A549 (cell line): ENCODE data around the gene NHERF1. TPM values are rescaled to one million over a fixed set of nuclear protein-coding genes. Genes with fewer than 3 reads are reported as not detected.

ENCODE experiments used
- ATAC-seq, 2 experiments: fragments of 200-7000 bp in 1 of 2; fragments of >200 bp in 1 of 2; cut with Nextera tagmentation in 1 of 2; cut with Tn5 transposase in 1 of 2; 3 replicates each; pipeline versions ENCODE4 v1.8.0 to v1.9.1; 2018 to 2020; ENCODE audit warnings: mild to moderate bottlenecking in 1 of 2, moderate library complexity in 1 of 2
- CTCF ChIA-PET: fragments of 300-600 bp; sonication (Branson Sonifier 250); formaldehyde crosslinking; extraction: SDS; loops from one replicate; lab custom pipeline; 2021; ENCODE audit warnings: antibody characterized with exemption, inconsistent platforms; lab: Yijun Ruan, JAX
- POLR2A ChIA-PET: fragments of 350-600 bp; formaldehyde crosslinking; extraction: SDS; loops from one replicate; lab custom pipeline; 2021; ENCODE audit warnings: antibody characterized with exemption, inconsistent platforms; lab: Yijun Ruan, JAX
- DNase-seq, 2 experiments: peaks; one replicate each; pipeline versions ENCODE4 v3.0.0 to v3.0.0-alpha.2; 2011 to 2016; ENCODE audit warnings: low read depth in 1 of 2, low spot score in 1 of 2
- FAIRE-seq: peaks from 2 replicates; lab custom pipeline; 2011; peaks lifted over from hg19 to GRCh38; lab: Jason Lieb, UNC
- H3K27ac ChIP-seq, 2 experiments: fragments of >200 bp; sonication (Bioruptor Twin); formaldehyde crosslinking; 3 replicates each; pipeline ENCODE4 v1.5.1; 2016 to 2017
- H3K4me1 ChIP-seq: fragments of >200 bp; sonication (Bioruptor Twin); formaldehyde crosslinking; 3 replicates; pipeline ENCODE4 v1.6.1; 2016
- H3K4me2 ChIP-seq: fragments of >200 bp; sonication (Bioruptor Twin); formaldehyde crosslinking; 3 replicates; pipeline ENCODE4 v1.6.1; 2016
- H3K4me3 ChIP-seq: fragments of >200 bp; sonication (Bioruptor Twin); formaldehyde crosslinking; 3 replicates; pipeline ENCODE4 v1.5.1; 2016
- H3K9me3 ChIP-seq: fragments of >200 bp; sonication (Bioruptor Twin); formaldehyde crosslinking; 3 replicates; pipeline ENCODE4 v1.6.1; 2016
- BCL3 ChIP-seq: fragments of >200 bp; sonication (Bioruptor Twin); formaldehyde crosslinking; IDR thresholded peaks from 3 replicates; pipeline ENCODE4 v1.6.1; 2016
- BHLHE40 ChIP-seq: IDR thresholded peaks from 2 replicates; pipeline ENCODE4 v1.6.1; 2012; ENCODE audit warnings: low read depth, low read length, inconsistent platforms
- CEBPB ChIP-seq, 2 experiments: fragments of >200 bp in 1 of 2; sonication (Bioruptor Twin) in 1 of 2; formaldehyde crosslinking in 1 of 2; IDR thresholded peaks; 2 replicates each; pipeline ENCODE4 v1.6.1; 2012 to 2016
- EHMT2 ChIP-seq: fragments of 200-600 bp; sonication (generic); IDR thresholded peaks from 2 replicates; pipeline ENCODE4 v1.6.1; 2016; ENCODE audit warnings: antibody characterized with exemption, low read depth, mild to moderate bottlenecking, moderate library complexity
- ELK1 ChIP-seq: fragments of 150-350 bp; IDR thresholded peaks from 2 replicates; pipeline ENCODE4 v1.6.1; 2014; ENCODE audit warnings: low read depth, mild to moderate bottlenecking, low read length
- EP300 ChIP-seq, 2 experiments: fragments of >200 bp; sonication (Bioruptor Twin); formaldehyde crosslinking; IDR thresholded peaks; 2 replicates in 1 of 2; 3 replicates in 1 of 2; pipeline ENCODE4 v1.6.1; 2016 to 2017
- FOSL2 ChIP-seq, 2 experiments: fragments of 450-650 bp in 1 of 2; fragments of >200 bp in 1 of 2; sonication (Bioruptor Twin) in 1 of 2; formaldehyde crosslinking; IDR thresholded peaks; 2 replicates each; pipeline versions ENCODE4 v1.5.0 to v1.6.1; 2016 to 2020; ENCODE audit warnings: mild to moderate bottlenecking in 1 of 2, moderate library complexity in 1 of 2
- HEYL ChIP-seq: fragments of 250-450 bp; sonication (Bioruptor Pico); IDR thresholded peaks from 2 replicates; pipeline ENCODE4 v1.8.0; 2021; ENCODE audit warnings: mild to moderate bottlenecking, moderate library complexity
- KDM5A ChIP-seq: fragments of 200-600 bp; sonication (generic); IDR thresholded peaks from 2 replicates; pipeline ENCODE4 v1.6.1; 2016; ENCODE audit warnings: antibody characterized with exemption, mild to moderate bottlenecking
- NPAS2 ChIP-seq: fragments of 250-450 bp; sonication (Bioruptor Pico); IDR thresholded peaks from 2 replicates; pipeline ENCODE4 v1.8.0; 2022; ENCODE audit warnings: mild to moderate bottlenecking, moderate library complexity, borderline replicate concordance
- RAD21 ChIP-seq, 2 experiments: fragments of >200 bp in 1 of 2; sonication (Bioruptor Twin) in 1 of 2; formaldehyde crosslinking in 1 of 2; IDR thresholded peaks in 1 of 2; conservative IDR thresholded peaks in 1 of 2; 2 replicates in 1 of 2; 3 replicates in 1 of 2; pipeline ENCODE4 v1.6.1; 2012 to 2018; ENCODE audit warnings: inconsistent platforms in 1 of 2
- RARB ChIP-seq: fragments of 250-450 bp; sonication (Bioruptor Pico); IDR thresholded peaks from 2 replicates; pipeline ENCODE4 v1.8.0; 2021; ENCODE audit warnings: mild to moderate bottlenecking, moderate library complexity
- RCOR1 ChIP-seq: fragments of 150-350 bp; IDR thresholded peaks from 2 replicates; pipeline ENCODE4 v1.6.1; 2014; ENCODE audit warnings: antibody characterized with exemption, low read length, low read depth
- RFX5 ChIP-seq: fragments of 450-650 bp; IDR thresholded peaks from 2 replicates; pipeline ENCODE4 v1.7.1; 2014; ENCODE audit warnings: antibody characterized with exemption, mild to moderate bottlenecking, moderate library complexity
- RNF2 ChIP-seq: fragments of 200-600 bp; sonication (generic); IDR thresholded peaks from 2 replicates; pipeline ENCODE4 v1.6.1; 2016; ENCODE audit warnings: low read depth, mild to moderate bottlenecking, antibody characterized with exemption, moderate library complexity, borderline replicate concordance
- SMC3 ChIP-seq: fragments of >200 bp; sonication (Bioruptor Twin); formaldehyde crosslinking; IDR thresholded peaks from 3 replicates; pipeline ENCODE4 v1.6.1; 2018; ENCODE audit warnings: inconsistent platforms
- SREBF2 ChIP-seq: fragments of 450-650 bp; IDR thresholded peaks from 2 replicates; pipeline ENCODE4 v1.6.1; 2014; ENCODE audit warnings: mild to moderate bottlenecking, moderate library complexity
- TP53 ChIP-seq: fragments of 250-450 bp; sonication (Bioruptor Pico); IDR thresholded peaks from 2 replicates; pipeline ENCODE4 v1.5.0; 2021; ENCODE audit warnings: mild to moderate bottlenecking, moderate library complexity
- USF2 ChIP-seq: fragments of 450-650 bp; IDR thresholded peaks from 2 replicates; pipeline ENCODE4 v1.6.1; 2014; ENCODE audit warnings: antibody characterized with exemption
- ZFP36 ChIP-seq: fragments of 450-650 bp; IDR thresholded peaks from 2 replicates; pipeline ENCODE4 v1.6.1; 2014; ENCODE audit warnings: borderline replicate concordance; ENCODE audit not compliant: partially characterized antibody
- ZNF302 ChIP-seq: fragments of 250-450 bp; sonication (Bioruptor Pico); IDR thresholded peaks from 2 replicates; pipeline ENCODE4 v1.9.0; 2021; ENCODE audit warnings: inconsistent platforms, mild to moderate bottlenecking, moderate library complexity
- WGBS: methylation state at CpG from one replicate; pipeline ENCODE4 v1.1.6; 2017; ENCODE audit errors: missing lambda C conversion rate; 5-methylcytosine and 5-hydroxymethylcytosine counted together
- polyA plus RNA-seq, 4 experiments: library from polyadenylated mRNA; depleted of rRNA in 3 of 4; stranded (reverse); fragments of >200 nt; fragmentation: RNase III in 1 of 4; extraction: RNeasy Plus Mini Kit Qiagen cat#74134 plus additional on column Dnase treatment in 1 of 4; gene quantifications; 2 replicates in 3 of 4; 3 replicates in 1 of 4; pipeline ENCODE4 v1.2.3, GENCODE V29; 2011 to 2017

NHERF1 gene
- polyA plus RNA-seq, 2 of the 4 experiments (the other 2 are of a cell fraction): 41.5 to 51.5 TPM

- DNase-seq (no peak), ATAC-seq (no peak), FAIRE-seq (no peak)
- no peak overlapping the region for H3K4me2 ChIP-seq
- H3K27ac ChIP-seq: no peak overlapping the region
- no peaks in the 10 kb centered on the region for H3K9me3 ChIP-seq
- POLR2A ChIA-PET: interaction anchor here (1.1 kb wide), 1 partner anchor 75 kb away, joined by 3 read pairs; the partner anchor contains the start of gene FDXR
- WGBS: 66% methylated on average over 8 of the region's 8 CpGs
- no peak overlapping the region for H3K4me3 ChIP-seq
- CTCF ChIA-PET: interaction anchor here (0.6 to 53.6 kb wide), 7 partner anchors 12 to 141 kb away, joined by 3 to 1302 read pairs (median 11); partner anchors contain the start of genes FDXR, GRIN2C and NAT9
- no peaks in the 10 kb centered on the region for H3K4me1 ChIP-seq
- TF ChIP-seq ZFP36 (no peak), ZNF302 (CRISPR knock-in tag) (no peak), BCL3 (no peak), HEYL (no peak), SREBF2 (no peak), SMC3 (no peak), CEBPB (IDR thresholded peaks at IDR 0.05) (no peak), TP53 (no peak), ELK1 (no peak), RAD21 (conservative IDR thresholded peaks at IDR 0.05 in 1 of 2, IDR thresholded peaks at IDR 0.05 in 1 of 2) (no peak)
Observed at GRCh38 chr17:74798239-74798707, 49.8 kb downstream of the NHERF1 start.

GRCh38 chr17:74799097-74799496 lies 50.7 kb downstream of the NHERF1 start:
- POLR2A ChIA-PET: no interaction called here
- CTCF ChIA-PET: interaction anchor here (0.9 to 53.6 kb wide), 4 partner anchors 8 to 58 kb away, joined by 3 to 1302 read pairs (median 195); partner anchors contain the start of genes FDXR, GRIN2C and NAT9
- no peak for ATAC-seq
- WGBS: 91% methylated on average over 14 of the region's 14 CpGs
- DNase-seq: no peak
- no peak for FAIRE-seq
- Histone ChIP-seq H3K4me2 (no peak overlapping the region), H3K4me3 (no peak overlapping the region), H3K27ac (no peak overlapping the region), H3K9me3 (no peaks in the 10 kb centered on the region), H3K4me1 (no peaks in the 10 kb centered on the region)
- TF ChIP-seq USF2: no peak
- no peak for TF ChIP-seq CEBPB (IDR thresholded peaks at IDR 0.05)
- no peak for TF ChIP-seq RNF2
- TF ChIP-seq EHMT2: no peak
- TF ChIP-seq FOSL2 (IDR thresholded peaks at IDR 0.05): no peak
- TF ChIP-seq FOSL2 (CRISPR knock-in tag; IDR thresholded peaks at IDR 0.05): no peak
- no peak for TF ChIP-seq TP53
- no peak for TF ChIP-seq NPAS2 (CRISPR knock-in tag)
- no peak for TF ChIP-seq BHLHE40
- no peak for TF ChIP-seq EP300 (IDR thresholded peaks at IDR 0.05)
- no peak for TF ChIP-seq RCOR1
- TF ChIP-seq RFX5: no peak
- no peak for TF ChIP-seq KDM5A
- no peak for TF ChIP-seq SREBF2
- no peak for TF ChIP-seq RARB
- TF ChIP-seq ZFP36: no peak
